HL-60 (cell line): ENCODE measurements around the gene CD200R1L.

ENCODE experiments used
- TF ChIP-seq, protein P1 (sequence below): IDR thresholded peaks from 2 replicates; pipeline ENCODE4 v1.6.1; 2012; ENCODE audit warnings: low read depth; ENCODE audit not compliant: insufficient replicate concordance
- TF ChIP-seq, protein P2 (sequence below): IDR thresholded peaks from one replicate; pipeline ENCODE4 v1.5.1; 2011; ENCODE audit warnings: low read length, control low read depth, inconsistent platforms; ENCODE audit not compliant: insufficient read depth

DNA sequence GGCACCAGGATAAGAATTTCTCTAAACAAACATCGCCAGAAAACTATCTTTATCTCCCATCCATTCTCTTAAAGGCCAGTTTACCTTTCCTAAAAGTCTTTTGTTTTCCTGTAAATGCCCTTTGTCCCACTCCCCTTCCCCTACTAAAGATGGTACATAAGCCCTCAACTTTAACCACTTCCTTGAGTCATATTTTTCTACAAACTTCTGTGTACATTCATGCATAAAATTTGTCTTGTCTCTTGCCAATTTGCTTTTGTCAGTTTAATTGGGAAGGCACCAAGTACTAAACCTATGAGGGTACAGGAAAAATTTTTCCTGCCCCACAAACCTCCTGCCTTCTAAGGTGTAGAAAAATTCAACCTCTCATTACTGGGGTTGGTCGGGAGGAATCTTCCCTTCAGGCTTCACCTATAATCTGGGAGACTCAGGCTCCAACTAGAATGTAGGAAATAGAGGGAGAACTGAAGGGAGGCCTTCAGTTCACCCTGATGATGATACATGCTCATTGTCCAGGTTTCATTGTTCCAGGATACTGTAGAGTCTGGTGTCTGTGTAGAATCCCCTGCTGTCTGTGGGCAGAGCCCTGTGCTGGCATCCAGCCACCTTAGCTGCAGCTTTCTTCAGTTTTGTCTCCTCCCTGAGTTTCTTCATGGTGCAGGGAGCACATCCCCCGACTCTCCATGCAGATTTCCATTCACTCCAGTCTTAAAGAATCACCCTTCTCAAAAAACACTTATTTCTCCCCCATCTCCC, 53.2 kb downstream of the CD200R1L start:
- TF ChIP-seq, protein P1, sequence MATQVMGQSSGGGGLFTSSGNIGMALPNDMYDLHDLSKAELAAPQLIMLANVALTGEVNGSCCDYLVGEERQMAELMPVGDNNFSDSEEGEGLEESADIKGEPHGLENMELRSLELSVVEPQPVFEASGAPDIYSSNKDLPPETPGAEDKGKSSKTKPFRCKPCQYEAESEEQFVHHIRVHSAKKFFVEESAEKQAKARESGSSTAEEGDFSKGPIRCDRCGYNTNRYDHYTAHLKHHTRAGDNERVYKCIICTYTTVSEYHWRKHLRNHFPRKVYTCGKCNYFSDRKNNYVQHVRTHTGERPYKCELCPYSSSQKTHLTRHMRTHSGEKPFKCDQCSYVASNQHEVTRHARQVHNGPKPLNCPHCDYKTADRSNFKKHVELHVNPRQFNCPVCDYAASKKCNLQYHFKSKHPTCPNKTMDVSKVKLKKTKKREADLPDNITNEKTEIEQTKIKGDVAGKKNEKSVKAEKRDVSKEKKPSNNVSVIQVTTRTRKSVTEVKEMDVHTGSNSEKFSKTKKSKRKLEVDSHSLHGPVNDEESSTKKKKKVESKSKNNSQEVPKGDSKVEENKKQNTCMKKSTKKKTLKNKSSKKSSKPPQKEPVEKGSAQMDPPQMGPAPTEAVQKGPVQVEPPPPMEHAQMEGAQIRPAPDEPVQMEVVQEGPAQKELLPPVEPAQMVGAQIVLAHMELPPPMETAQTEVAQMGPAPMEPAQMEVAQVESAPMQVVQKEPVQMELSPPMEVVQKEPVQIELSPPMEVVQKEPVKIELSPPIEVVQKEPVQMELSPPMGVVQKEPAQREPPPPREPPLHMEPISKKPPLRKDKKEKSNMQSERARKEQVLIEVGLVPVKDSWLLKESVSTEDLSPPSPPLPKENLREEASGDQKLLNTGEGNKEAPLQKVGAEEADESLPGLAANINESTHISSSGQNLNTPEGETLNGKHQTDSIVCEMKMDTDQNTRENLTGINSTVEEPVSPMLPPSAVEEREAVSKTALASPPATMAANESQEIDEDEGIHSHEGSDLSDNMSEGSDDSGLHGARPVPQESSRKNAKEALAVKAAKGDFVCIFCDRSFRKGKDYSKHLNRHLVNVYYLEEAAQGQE = no peak
- TF ChIP-seq, protein P2, sequence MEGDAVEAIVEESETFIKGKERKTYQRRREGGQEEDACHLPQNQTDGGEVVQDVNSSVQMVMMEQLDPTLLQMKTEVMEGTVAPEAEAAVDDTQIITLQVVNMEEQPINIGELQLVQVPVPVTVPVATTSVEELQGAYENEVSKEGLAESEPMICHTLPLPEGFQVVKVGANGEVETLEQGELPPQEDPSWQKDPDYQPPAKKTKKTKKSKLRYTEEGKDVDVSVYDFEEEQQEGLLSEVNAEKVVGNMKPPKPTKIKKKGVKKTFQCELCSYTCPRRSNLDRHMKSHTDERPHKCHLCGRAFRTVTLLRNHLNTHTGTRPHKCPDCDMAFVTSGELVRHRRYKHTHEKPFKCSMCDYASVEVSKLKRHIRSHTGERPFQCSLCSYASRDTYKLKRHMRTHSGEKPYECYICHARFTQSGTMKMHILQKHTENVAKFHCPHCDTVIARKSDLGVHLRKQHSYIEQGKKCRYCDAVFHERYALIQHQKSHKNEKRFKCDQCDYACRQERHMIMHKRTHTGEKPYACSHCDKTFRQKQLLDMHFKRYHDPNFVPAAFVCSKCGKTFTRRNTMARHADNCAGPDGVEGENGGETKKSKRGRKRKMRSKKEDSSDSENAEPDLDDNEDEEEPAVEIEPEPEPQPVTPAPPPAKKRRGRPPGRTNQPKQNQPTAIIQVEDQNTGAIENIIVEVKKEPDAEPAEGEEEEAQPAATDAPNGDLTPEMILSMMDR = no peak
